Upper lobe of left lung (tissue), 4 donors: ENCODE measurements around the gene SERHL2.

ENCODE experiments used
- POLR2AphosphoS5 ChIP-seq, 2 donors: sonication (generic); formaldehyde crosslinking; IDR thresholded peaks; one replicate each; pipeline ENCODE4 v1.5.1; 2017; ENCODE audit warnings: antibody characterized with exemption in 2 of 2
- TF ChIP-seq, protein P1 (sequence below), 6 experiments: fragments of 450-650 bp in 4 of 6; fragments of 200-600 bp in 2 of 6; sonication (generic) in 2 of 6; IDR thresholded peaks; one replicate each; pipeline ENCODE4 v1.5.1; 2016 to 2019; ENCODE audit warnings: antibody characterized with exemption in 6 of 6

DNA sequence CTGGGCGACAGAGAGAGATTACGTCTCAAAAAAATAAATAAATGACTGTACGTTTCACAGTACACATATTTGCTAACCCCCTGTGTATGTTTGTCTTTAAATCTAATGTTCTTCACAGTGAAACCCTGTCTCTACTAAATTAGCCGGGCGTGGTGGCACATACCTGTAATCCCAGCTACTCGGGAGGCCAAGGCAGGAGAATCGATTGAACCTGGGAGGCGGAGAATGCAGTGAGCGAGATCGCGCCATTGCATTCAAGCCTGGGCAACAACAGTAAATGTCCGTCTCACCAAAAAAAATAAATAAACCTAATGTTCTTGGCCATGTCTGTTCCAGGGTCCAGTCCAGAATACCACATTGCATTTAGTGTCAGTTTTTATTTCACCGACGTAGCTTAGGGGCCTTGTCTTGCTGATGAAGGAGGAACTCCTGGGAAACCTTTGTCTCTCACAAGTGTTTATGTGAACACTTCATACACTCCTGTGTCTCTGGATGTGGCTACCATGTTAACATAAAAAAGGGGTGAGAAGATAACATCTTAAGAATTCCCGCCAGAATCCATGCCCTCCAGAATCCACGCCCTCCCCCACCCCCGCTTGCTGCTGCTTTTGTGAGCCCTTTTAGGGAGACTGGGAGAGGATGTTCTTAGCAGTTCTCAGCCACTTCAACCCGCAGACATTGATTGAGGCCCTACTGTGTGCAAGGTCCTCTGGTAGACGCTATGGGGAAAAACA, 5.0 kb upstream of the SERHL2 start:
- TF ChIP-seq, protein P1, sequence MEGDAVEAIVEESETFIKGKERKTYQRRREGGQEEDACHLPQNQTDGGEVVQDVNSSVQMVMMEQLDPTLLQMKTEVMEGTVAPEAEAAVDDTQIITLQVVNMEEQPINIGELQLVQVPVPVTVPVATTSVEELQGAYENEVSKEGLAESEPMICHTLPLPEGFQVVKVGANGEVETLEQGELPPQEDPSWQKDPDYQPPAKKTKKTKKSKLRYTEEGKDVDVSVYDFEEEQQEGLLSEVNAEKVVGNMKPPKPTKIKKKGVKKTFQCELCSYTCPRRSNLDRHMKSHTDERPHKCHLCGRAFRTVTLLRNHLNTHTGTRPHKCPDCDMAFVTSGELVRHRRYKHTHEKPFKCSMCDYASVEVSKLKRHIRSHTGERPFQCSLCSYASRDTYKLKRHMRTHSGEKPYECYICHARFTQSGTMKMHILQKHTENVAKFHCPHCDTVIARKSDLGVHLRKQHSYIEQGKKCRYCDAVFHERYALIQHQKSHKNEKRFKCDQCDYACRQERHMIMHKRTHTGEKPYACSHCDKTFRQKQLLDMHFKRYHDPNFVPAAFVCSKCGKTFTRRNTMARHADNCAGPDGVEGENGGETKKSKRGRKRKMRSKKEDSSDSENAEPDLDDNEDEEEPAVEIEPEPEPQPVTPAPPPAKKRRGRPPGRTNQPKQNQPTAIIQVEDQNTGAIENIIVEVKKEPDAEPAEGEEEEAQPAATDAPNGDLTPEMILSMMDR (IDR thresholded peaks at IDR 0.05) = no peak
- no peak for TF ChIP-seq POLR2AphosphoS5 (IDR thresholded peaks at IDR 0.05)
